SH-SY5Y (cell line): ENCODE measurements around the gene LHX8.

Experiments used
- GATA2 ChIP-seq: IDR thresholded peaks from 2 replicates; pipeline ENCODE4 v1.6.1; 2011; ENCODE audit warnings: mild to moderate bottlenecking, low read depth, low read length
- GATA3 ChIP-seq: IDR thresholded peaks from 2 replicates; pipeline ENCODE4 v1.6.1; 2011; ENCODE audit warnings: low read depth, mild to moderate bottlenecking, low read length, moderate library complexity

DNA sequence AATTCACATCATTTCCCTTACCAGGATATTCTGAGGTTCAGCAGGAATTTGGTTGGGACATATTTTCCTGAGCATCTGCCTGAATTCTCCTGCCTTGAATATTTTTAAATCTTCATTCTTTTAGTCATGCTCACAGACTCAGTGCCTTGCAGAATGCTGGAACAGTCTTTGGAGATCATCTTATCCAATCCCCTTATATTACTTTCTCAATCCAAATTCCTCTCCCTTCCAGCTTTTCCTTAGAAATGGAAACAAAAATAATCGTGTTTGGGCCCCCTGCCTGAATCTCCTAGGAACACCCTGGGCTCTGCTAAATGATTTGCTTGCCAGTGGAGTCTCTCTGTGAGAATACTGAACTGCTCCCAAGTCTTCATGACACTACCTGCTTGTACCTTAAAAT lies 38.4 kb downstream of the LHX8 start:
- no peak for TF ChIP-seq GATA3
- TF ChIP-seq GATA2 = no peak
